NCI-H2107 treated with DMSO at 0.1 percent for 48 hours (cell line): ENCODE data around the gene LTO1.
"Not testable (repeated sequence)": the region's sequence is repeated elsewhere in the genome, so short reads cannot be mapped to it uniquely, and the experiment has no call there.

Source experiments
- DNase-seq: peaks from one replicate; lab custom pipeline; 2025; ENCODE audit not compliant: unreplicated experiment; lab: John Stamatoyannopoulos, UW

LTO1 gene

GRCh38 chr11:69702239-69702691 is 27.1 kb upstream of the LTO1 start:
- DNase-seq, result no peak

DNA sequence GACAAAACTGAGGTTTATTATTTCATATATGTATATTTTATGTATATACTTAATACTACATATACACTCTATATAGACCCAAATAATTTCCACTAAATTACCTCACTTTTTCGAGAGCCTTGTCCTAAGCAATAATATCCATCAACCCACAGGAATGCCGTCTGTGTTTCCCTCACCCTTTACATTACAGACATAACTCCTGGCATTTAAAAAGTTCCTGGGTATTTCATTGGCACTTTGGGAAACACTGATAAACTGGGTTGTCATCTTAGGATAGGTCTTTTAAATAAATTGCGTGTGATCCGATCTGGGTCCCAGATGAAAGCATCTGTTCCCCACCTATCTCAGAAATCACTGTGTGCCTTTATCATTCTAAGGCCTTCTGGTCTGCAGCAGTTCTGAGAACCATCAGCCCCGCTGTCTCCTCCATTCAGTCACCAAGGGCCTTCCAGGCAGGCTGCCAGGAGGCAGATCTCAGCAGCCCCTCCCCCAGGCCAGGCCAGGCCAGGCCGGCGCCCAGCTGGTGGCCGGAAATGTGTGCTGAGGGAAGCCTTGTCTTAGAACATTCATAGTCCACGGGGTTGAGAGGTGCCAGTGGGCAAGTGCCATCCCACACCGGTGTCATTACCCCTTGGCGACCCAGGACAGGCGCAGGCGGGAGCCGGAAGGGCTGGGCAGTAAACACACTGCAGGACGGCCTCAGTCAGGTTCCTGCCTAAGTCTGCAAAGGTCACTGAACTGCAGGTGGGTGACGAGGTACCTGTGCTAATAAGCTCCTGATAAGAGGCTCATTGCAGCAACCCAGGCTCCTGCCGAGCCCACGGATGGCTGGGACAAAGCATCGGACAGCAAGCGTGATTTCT is 25.4 kb upstream of the LTO1 start:
- DNase-seq, result no peak

DNA sequence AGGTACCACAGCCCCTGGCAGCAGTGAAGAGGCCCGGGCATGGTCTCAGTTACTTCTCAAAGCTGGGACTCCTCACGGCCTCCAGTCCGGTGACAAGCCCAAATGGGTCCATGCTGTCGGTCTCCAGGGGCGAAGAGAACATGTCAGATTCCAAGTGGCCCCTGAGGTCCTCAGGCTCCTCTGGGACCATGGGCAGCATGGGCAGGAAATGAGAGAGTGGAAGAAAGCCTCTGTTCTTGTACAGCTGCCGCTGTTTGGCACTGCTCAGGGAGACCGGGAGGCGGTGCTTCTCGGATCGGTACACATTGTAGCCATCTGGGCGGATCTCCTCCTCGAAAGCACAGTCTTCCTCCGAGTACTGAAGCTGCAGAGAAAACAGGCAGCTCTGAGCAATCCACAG is 24.1 kb upstream of the LTO1 start:
- no peak for DNase-seq

DNA sequence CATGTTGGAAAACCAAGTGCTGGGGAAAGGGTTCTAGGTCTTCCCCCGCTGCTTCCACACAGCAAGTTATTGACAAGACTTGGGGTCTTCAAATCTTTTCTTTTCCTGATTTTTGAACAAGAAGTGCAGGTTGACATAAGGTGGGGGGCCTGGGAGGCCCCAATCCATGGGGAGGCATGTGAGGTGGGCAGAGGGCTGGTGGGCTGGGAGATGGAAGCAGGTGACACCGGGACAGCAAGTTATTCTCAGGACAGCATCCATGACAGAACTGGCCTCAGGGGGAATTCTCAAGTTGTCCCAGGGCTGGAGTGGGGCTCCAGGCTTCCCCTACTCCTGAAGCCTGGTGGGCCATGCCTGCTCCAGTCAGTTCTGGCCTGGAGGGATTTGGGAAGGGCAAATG is 23.2 kb upstream of the LTO1 start:
- no peak for DNase-seq

DNA sequence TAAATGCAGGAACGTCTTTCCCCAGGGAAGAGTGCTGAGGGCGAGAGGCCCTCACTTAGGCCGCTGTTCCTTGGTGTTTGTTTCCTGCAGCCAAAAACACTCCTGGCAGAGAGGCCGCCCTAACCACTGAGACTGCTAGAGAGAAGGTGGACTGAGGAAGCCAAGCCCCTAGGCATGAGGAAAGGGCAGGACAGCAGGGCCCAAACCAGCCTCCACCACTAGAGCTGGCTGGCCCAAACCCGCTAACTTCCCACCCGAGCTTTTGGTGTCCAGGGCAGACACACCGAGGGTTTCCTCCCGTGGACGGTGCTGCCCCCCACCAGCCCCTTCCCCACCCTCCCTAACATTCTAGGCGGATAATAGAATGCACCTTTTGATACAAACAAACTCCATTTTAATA is 22.7 kb upstream of the LTO1 start:
- no peak for DNase-seq

- no peak for DNase-seq
Observed at GRCh38 chr11:69697469-69697843, 22.3 kb upstream of the LTO1 start.

DNA sequence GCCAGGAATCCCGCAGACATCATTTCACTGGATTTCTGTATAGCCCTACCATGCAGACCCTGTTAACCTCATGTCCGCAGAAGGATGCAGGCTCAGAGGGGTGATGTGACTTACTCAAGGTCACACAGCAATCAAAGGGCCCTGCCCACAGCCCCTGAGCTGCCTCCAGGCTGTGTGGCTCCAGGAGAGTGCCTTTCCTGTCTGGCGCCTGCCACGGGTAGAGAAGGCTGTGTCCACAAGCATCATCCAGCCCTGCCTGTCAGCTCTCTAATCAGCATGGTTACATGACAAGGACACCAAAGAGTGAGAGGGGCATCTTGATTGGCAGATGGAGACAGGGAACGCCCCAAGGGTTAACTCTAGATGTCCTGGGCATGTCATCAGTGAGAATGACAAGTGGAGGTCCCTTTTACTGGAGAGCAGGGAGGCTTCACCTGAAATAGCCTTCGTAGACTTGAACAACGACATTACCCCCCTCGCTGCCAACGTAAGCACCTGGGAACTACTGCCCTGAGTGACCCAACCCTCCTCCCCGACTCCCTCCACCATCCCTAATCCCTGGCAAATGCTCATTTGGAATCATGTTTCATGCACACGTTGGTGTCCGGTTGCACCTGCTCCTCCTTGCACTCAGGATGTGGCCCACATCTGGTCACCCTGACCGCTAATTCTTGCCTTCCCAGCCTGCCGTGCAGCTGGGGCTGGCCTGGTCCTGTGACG is 21.8 kb upstream of the LTO1 start:
- DNase-seq, result peak; percentile 50

- not testable (repeated sequence) for DNase-seq
Observed at GRCh38 chr11:69695995-69696394, 20.8 kb upstream of the LTO1 start.

DNA sequence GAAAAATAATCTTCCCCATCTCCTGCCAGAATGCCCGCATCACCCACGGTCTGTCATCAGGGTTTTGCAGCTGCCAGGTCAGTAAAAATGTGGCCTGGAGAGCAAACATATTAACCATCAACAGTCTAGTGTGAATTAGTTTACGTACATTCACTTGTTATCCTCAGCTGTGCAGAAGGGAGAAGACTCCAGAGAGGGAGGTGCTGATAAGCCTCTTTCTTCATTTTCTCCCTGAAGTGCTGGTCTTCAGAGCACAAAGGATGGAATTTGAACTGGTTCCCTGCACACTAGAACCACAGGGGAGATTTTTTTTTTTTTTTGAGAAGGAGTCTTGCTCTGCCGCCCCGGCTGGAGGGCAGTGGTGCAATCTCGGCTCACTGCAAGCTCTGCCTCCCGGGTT is 20.4 kb upstream of the LTO1 start:
- DNase-seq, result no peak

DNA sequence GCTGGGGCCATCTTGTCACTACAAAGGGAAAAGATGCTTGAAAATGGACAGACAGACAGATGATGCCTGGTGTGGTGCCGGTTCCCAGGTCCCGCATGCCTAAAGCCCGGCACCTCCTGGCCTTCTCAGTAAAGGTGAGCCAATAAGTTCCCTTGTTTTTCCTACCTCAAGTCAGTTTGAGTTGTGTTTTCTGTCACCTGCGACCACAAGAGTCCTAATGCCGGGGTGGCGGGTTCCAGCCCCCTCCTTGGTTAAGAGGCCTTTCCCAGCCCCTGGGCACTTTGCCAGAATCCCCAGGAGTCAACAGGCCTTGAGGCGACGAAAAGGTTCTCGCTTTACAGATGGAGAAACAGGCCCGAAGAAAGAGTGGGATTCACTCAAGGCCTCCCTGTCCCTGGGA is 19.6 kb upstream of the LTO1 start:
- no peak for DNase-seq

DNA sequence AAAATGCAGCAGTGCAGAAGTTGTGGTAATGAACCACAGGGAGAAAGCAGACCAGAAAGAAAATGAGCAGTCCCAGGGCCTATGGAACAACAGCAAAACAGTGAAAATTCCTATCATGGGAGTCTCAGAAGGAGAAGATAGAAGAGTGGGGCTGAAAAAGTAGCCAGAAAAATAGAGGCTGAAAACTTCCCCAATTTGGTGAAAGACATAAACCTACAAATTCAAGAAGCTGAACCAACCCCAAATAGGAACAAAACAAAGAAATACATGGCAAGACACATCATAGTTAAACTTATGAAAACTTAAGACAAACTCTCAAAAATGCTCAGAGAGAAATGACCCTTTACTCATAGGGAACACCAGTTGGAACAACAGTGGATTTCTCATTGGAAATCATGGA is 17.3 kb upstream of the LTO1 start:
- DNase-seq, result no peak

GRCh38 chr11:69691463-69691862 is 16.3 kb upstream of the LTO1 start:
- no peak for DNase-seq

DNA sequence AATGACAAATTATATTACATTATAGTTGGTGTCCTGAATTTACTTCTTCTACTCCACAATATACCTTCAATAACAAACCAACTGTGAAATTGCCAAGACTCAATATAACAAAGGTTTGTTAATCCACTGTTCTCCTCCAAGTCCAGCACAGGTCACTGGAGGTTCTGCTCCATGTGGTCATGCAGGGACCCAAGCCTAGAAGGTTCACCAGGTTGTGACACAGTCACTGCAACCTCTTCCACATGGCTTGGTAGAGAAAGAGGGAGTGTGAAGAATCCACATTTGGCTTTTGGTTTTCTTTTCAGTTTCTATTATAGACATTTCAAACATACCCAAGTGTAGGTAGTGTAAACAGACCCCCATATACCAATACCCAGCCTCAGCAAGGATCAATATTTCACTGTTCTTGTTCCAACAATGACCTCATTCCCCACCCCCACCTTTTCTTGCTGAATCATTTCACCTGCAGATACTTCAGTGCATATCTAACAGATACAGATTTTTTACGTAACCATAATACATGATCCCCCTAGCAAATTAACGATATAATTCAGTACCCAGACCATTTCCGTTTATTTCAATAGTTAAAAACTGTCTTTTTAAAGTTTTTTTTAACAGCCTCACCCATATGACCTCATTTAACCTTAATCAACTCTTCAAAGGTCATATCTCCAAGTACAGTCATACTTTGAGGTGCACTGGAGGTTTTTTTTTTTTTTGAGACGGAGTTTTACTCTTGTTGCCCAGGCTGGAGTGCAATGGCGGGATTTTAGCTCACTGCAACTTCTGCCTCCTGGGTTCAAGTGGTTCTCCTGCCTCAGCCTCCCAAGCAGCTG is 14.5 kb upstream of the LTO1 start:
- no peak for DNase-seq

DNA sequence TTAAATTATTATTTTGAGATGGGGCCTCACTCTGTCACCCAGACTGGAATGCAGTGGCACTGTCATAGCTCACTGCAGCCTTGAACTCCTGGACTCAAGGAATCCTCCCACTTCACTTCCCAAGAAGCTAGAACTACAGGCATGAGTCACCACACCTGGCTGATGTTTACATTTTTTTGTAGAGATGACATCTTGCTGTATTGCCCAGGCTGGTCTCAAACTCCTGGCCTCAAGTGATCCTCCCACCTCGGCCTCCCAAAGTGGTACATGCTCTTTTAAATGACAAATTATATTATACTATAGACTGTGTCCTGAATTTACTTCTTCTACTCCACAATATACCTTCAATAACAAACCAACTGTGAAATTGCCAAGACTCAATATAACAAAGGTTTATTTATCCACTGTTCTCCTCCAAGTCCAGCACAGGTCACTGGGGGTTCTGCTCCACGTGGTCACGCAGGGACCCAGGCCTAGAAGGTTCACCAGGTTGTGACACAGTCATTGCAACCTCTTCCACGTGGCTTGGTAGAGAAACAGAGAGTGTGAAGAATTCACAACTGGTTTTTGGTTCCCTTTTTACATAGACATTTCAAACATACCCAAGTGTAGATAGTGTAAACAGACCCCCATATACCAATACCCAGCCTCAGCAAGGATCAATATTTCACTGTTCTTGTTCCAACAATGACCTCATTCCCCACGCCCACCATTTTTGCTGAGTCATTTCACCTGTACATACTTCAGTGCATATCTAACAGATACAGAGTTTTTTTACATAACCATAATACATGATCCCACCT is 13.0 kb upstream of the LTO1 start:
- not testable (repeated sequence) for DNase-seq

GRCh38 chr11:69686856-69687255 is 11.7 kb upstream of the LTO1 start:
- no peak for DNase-seq

GRCh38 chr11:69686452-69686851 is 11.3 kb upstream of the LTO1 start:
- no peak for DNase-seq

DNA sequence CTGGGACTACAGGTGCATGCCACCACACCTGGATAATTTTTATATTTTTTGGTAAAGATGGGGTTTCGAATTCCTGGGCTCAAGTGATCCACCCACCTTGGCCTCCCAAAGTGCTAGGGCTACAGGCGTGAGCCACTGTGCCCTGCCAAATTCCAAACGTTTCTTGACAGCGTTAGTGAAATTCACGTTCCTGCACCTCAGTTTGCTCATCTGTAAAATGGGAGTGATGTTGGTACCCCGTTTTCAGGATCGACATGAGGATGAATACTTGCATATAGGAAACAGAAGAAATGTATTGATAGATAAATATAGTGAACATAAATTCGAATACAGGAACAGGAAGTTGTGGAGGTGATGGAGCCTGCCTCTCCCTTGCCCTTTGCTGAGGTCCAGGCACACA is 10.2 kb upstream of the LTO1 start:
- DNase-seq, result no peak

GRCh38 chr11:69684651-69685050 is 9.5 kb upstream of the LTO1 start:
- DNase-seq, result no peak

GRCh38 chr11:69683764-69684333 is 8.7 kb upstream of the LTO1 start:
- DNase-seq, result no peak

DNA sequence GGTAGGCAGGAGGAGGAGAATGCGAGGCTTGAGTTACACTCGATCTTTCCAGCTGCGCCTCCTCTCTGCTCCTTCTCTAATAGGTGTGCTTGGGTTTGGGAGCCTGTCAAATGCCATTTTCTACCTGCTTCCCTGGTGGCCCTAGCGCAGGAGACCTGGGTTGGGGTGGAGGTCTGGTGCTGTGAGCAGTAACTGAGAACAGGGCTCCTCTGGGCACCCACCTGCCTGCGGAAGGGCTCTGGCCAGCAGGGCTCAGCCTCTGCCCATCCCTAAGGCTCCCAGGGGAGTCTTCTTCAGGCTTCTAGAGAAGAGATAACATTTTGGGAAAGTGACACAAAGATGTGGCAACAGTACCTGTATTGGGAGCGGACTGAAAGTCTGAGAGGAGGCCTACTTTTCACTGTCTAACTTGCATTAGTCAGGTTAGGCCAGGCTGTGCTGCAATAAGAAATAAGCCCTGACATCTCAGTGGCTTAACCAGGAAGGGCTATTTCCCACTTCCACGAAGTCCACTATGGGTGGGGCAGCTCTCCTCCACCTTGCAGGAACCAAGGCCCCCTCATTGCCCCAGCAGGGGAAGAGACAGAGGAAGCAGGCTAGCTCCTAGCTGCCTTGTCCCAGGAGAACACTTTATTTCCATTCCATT is 7.7 kb upstream of the LTO1 start:
- no peak for DNase-seq
